A673 (cell line): ENCODE results near the gene GPR151.

Source experiments
- CTCF ChIP-seq: fragments of 300-800, 200-600 bp; sonication (generic); conservative IDR thresholded peaks from 2 replicates; pipeline ENCODE4 v1.5.1; 2017; ENCODE audit warnings: low read depth, mild to moderate bottlenecking, antibody characterized with exemption, low read length, moderate library complexity, mixed read lengths
- EZH2 ChIP-seq: fragments of 200-600 bp; sonication (generic); IDR thresholded peaks from 2 replicates; pipeline ENCODE4 v1.6.1; 2017; ENCODE audit warnings: borderline replicate concordance, low read depth, mild to moderate bottlenecking, mixed read lengths, antibody characterized with exemption, low read length; ENCODE audit not compliant: poor library complexity, severe bottlenecking

- TF ChIP-seq CTCF (no peak), EZH2 (no peak)
These were observed 33.2 kb downstream of the GPR151 start for GRCh38 chr5:146482775-146483174.
